Activated CD4-positive, alpha-beta T cell treated with anti-CD3 and anti-CD28 coated beads, Interleukin-2, amount 50 U/mL, for 16 hours (primary cell): ENCODE data around the gene LARP4B.

Source experiments
- DNase-seq: peaks from one replicate; pipeline ENCODE4 v3.0.0-alpha.2; 2020

Gene LARP4B

GRCh38 chr10:931326-932318 is at the start of gene LARP4B:
TSS of gene LARP4B (minus strand) at chr10:931705. CDS start at chr10:885721, 45,984 bp downstream.
- peak; percentile 98 for DNase-seq

GRCh38 chr10:980468-981093 is 49.1 kb upstream of the LARP4B start:
- no peak for DNase-seq

GRCh38 chr10:978826-979421 is 47.4 kb upstream of the LARP4B start:
- no peak for DNase-seq

GRCh38 chr10:976316-976715 is 44.8 kb upstream of the LARP4B start:
- DNase-seq, result no peak

GRCh38 chr10:974785-975074 is 43.2 kb upstream of the LARP4B start:
- DNase-seq, result no peak

GRCh38 chr10:974038-974784 is 42.7 kb upstream of the LARP4B start:
- DNase-seq, result no peak

- no peak for DNase-seq
Observed at GRCh38 chr10:972763-973162, 41.3 kb upstream of the LARP4B start.

- no peak for DNase-seq
Observed at GRCh38 chr10:971613-972012, 40.1 kb upstream of the LARP4B start.

- DNase-seq, result no peak
Observed at GRCh38 chr10:971150-971542, 39.6 kb upstream of the LARP4B start.

GRCh38 chr10:970311-971149 is 39.0 kb upstream of the LARP4B start:
- no peak for DNase-seq

- DNase-seq, result no peak
Observed at GRCh38 chr10:969473-970150, 38.1 kb upstream of the LARP4B start.

GRCh38 chr10:968546-969199 is 37.2 kb upstream of the LARP4B start:
- DNase-seq, result no peak

GRCh38 chr10:966466-967235 is 35.1 kb upstream of the LARP4B start:
- no peak for DNase-seq

- DNase-seq, result no peak
Observed at GRCh38 chr10:964988-965417, 33.5 kb upstream of the LARP4B start.

- no peak for DNase-seq
Observed at GRCh38 chr10:964321-964987, 32.9 kb upstream of the LARP4B start.

- no peak for DNase-seq
Observed at GRCh38 chr10:963655-964054, 32.1 kb upstream of the LARP4B start.

GRCh38 chr10:963186-963585 is 31.7 kb upstream of the LARP4B start:
- DNase-seq, result no peak

GRCh38 chr10:962342-962741 is 30.8 kb upstream of the LARP4B start:
- DNase-seq, result no peak

- DNase-seq, result no peak
Observed at GRCh38 chr10:958856-959255, 27.4 kb upstream of the LARP4B start.

- DNase-seq, result no peak
Observed at GRCh38 chr10:958106-958505, 26.6 kb upstream of the LARP4B start.
